C4-2B (cell line): Measurements from ENCODE around the gene RFTN1.

Experiments used
- H3K27ac ChIP-seq: fragments of 450-650 bp; 2 replicates; pipeline ENCODE4 v1.5.1; 2017
- CTCF ChIP-seq: fragments of 450-650 bp; conservative IDR thresholded peaks from 2 replicates; pipeline ENCODE4 v1.5.1; 2017; ENCODE audit warnings: mild to moderate bottlenecking
- ZFX ChIP-seq: fragments of 450-650 bp; IDR thresholded peaks from 2 replicates; pipeline ENCODE4 v1.6.1; 2017

The RFTN1 gene

GRCh38 chr3:16381426-16381825 is 132.1 kb downstream of the RFTN1 start:
- H3K27ac ChIP-seq, result no peak overlapping the region
- TF ChIP-seq ZFX (no peak), CTCF (no peak)

GRCh38 chr3:16380421-16380820 is 133.1 kb downstream of the RFTN1 start:
- no peak for TF ChIP-seq ZFX
- no peak for TF ChIP-seq CTCF
- H3K27ac ChIP-seq, result no peak overlapping the region

DNA sequence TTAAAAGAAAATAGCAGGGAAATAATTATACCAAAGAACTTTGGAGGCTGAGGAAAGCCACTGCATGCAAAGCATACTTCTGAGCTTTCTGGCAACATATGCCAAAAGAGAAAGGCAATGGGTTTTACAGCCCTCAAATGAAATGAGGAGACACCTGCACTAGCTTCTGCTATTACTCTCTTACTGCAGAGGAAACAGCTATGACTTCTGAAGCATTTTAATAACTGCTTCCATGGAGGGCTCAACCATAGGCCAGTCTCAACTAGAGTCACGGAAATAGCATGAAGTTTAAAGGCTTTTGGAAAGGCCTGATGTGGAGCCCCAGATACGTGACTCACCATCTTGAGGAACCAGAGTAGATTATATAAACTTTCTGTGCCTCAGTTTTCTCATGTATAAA is 133.7 kb downstream of the RFTN1 start:
- TF ChIP-seq CTCF, result no peak
- H3K27ac ChIP-seq, result no peak overlapping the region

DNA sequence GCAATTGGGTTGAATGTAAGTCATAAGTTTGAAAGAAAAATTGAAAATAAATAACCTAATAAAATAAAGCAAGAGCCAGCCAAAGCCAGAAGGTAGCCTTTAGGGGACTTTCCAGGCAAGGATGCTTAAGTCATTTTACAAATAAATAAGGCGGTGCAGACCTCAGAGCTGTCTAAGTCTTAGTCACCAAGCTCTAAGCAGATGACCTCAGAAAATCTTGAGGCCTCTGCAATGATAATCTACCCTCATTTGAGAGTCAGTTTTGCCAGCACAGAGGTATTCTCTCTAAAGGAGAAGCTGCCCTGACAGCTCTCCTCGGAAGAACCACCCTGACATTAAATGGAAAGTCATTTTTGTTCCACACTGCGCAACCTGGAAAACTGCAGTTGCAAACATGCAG is 134.6 kb downstream of the RFTN1 start:
- no peak for TF ChIP-seq ZFX
- no peak for TF ChIP-seq CTCF
- H3K27ac ChIP-seq, result no peak overlapping the region

DNA sequence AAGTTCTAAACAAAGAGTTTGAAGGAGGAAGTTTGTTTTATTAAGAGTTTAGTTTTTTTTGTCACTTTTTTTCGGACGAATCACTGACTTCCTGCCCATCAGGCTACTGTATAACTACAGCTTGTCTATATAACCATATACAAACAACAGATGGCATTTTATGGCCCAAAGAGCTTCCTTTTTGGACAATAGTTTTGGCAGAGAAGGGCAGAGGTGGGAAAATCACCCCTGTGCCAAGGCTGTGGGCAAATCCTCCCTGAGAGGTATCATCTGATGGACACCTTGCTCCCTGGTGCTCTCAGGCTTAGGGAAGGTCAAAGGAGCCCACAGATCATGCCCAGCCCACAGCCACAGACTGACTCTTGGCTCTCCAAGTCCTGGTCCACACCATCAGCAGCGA is 135.1 kb downstream of the RFTN1 start:
- no peak overlapping the region for H3K27ac ChIP-seq

GRCh38 chr3:16377847-16378302 is 135.6 kb downstream of the RFTN1 start:
- no peak for TF ChIP-seq CTCF
- TF ChIP-seq ZFX, result no peak
- no peak overlapping the region for H3K27ac ChIP-seq

More for the DNA sequence above, 135.1 kb downstream of the RFTN1 start:
- TF ChIP-seq ZFX, result no peak
- TF ChIP-seq CTCF, result no peak

GRCh38 chr3:16377196-16377595 is 136.3 kb downstream of the RFTN1 start:
- no peak for TF ChIP-seq ZFX
- TF ChIP-seq CTCF, result no peak
- H3K27ac ChIP-seq, result no peak overlapping the region
